HUDEP-2 (cell line): ENCODE results near the gene TP53I13.

ENCODE experiments used
- DNase-seq, 76 experiments: peaks; one replicate each; lab custom pipeline; 2025; ENCODE audit not compliant: unreplicated experiment in 76 of 76; lab: John Stamatoyannopoulos, UW

TP53I13 gene

DNA sequence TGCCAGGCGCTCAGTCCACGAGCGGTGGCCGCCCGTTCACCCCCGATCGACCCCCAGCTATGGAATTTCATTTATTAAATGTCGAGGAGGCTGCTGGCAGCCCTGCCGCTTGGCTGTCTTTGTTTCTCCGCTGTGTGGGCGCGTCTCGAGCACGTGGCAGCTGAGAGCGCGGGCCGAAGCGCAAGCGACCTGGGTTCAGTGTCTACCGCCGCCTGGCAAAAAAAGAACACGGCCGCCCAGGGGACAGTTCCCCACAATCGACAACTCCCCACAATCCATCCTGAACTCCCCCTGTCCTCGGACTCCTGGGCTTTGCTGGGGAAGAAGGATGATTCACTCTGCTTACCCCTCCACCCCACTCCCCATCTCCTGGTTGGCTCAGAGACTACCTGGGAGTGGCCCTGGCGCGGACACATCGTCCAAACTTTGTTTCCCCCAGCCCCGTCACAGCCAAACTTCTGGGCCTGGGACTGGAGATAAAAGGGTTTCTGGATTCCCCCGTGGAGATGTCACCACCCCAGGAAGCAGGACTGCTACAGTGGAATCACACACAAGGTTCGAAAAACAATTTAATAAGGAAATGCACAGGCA is 22.7 kb downstream of the TP53I13 start:
- peak in 45 of 76 experiments; percentile 16 to 77 (median 49) for DNase-seq

- DNase-seq, result peak in 70 of 76 experiments; percentile 13 to 89 (median 67)
These were observed 23.5 kb downstream of the TP53I13 start for GRCh38 chr17:29591737-29592608.

- DNase-seq, result peak in 6 of 76 experiments; percentile 9 to 29 (median 14)
These were observed 24.5 kb downstream of the TP53I13 start, which contains the start of gene ANKRD13B for GRCh38 chr17:29592850-29593551. Gene ANKRD13B, plus strand, starts transcription at chr17:29593132. Its CDS starts 490 bp downstream, at chr17:29593622.

DNA sequence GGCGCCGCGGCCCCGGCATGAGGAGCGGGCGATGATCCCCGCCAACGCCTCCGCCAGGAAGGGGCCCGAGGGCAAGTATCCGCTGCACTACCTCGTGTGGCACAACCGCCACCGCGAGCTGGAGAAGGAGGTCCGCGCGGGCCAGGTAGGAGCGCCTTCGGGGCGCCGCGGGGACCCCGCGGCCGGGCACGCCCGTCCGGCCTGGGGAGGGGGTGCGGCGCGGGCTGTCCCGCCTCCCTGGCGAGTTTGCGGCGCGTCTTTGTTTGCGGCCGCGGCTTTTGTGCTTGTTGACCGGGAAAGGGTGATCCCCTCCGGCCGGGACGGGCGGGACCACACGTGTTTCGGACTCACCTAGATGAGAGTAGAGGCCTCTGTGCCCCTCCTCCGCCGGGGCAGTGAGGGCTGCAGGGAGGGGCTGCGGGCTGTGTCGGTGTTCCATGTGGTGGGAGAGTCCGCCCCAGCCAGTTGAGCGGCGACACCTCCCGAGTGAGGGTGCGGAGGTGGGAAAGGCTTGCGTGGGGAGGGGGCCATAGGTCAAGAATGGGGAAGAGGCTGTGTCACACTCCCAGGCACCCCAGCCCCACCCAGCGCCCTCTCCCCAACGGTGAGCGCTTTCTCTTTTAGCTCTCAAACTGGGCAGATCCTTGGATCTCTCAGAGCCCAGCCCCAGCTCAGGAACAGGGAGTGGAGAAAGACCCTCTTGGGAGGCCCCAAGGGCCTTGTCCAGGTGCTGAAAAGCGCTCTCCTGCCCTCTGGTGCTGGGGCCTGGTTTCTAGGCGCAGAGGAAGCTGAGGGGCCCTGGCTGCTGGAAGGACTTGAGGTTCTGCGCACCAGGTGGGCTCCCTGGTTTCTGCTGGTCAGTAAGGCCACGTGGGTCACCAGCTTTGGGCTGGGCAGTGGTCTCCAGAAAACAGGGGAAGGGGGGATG is 25.4 kb downstream of the TP53I13 start:
- DNase-seq, result peak in 17 of 76 experiments; percentile 6 to 34 (median 14)

GRCh38 chr17:29594519-29595090 is 26.1 kb downstream of the TP53I13 start:
- no peak for DNase-seq

GRCh38 chr17:29595107-29595942 is 26.8 kb downstream of the TP53I13 start:
- DNase-seq, result no peak

- no peak for DNase-seq
These were observed 27.7 kb downstream of the TP53I13 start for GRCh38 chr17:29595943-29596774.

DNA sequence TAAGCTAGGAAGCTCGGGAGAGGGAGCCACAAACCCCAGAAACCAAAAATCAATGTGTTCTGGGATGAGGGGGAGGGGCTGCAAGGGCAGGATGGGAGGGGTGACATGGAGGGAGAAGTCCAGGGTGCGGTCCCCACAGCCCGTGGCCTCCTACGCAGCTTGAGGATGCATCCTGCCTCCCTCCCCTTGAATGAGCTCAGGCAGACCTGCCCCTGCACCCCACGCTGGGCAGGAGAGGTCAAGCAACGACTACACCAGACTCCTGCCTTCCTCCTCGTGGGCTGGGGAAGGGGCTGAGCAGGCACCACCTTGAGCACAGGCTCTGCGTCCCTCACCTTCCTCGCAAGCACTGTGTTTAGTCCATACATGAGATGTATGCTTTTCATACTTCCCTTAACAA is 28.3 kb downstream of the TP53I13 start:
- peak in 2 of 76 experiments; percentile 7 to 36 for DNase-seq

DNA sequence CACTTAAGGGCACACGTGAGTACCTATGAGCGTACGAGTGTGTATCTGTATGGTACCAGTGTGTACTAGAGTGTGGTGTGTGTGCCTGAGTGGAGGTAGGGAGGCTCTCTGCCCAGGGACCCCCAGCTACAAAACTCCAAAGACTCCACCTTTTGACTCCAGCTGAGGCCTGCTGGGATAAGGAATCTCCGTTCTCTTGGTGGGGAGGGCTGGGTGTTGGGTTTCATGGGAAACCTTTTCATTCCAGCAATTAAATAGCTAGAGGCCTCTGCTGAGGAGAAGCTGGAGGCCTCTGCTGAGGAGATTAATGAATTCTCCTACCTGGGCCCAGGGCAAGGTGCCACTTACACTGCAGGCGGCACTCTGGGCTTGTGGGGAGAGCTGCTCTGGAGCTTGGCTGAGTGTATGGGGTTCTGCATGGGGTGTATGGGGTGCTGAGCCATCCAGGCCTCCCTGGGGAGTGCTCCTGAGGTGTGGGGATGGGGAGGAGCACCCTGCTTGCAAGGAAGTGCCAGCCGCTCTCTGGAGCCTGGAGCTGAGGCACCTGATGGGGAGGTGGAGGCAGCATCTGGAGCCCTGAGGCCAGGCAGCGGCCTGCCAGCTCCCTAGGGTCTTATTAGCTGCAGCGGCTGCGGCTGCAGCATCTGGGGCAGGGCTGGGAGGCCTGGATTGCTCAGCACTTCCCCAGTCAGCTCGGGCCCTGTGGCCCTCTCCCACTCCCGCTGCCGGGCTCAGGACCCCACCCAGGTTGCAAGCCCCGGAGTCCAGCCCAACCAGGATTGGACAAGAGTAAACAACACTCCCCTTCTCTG is 29.1 kb downstream of the TP53I13 start:
- no peak for DNase-seq

GRCh38 chr17:29603109-29603674 is 34.7 kb downstream of the TP53I13 start:
- no peak for DNase-seq

- no peak for DNase-seq
These were observed 39.2 kb downstream of the TP53I13 start for GRCh38 chr17:29607557-29608195.

- DNase-seq, result no peak
These were observed 40.5 kb downstream of the TP53I13 start for GRCh38 chr17:29608986-29609385.

DNA sequence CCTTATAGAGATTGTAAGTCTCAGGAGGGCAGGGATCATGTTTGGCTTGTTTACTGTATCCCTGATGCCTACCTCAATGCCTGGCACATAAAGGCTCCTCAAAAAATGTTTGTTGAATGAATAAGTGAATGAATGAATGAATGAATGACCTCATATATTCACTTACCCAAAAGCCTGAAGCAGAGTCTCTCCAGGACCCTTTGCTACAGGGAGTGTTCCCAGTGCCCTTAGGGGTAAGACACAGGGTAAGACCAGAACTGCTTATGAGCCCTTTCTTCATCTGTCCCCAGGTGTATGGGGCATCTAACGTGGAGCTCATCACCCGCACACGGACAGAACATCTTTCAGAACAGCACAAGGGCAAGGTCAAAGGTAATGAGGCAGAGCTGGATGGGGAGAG is 41.9 kb downstream of the TP53I13 start:
- no peak for DNase-seq

DNA sequence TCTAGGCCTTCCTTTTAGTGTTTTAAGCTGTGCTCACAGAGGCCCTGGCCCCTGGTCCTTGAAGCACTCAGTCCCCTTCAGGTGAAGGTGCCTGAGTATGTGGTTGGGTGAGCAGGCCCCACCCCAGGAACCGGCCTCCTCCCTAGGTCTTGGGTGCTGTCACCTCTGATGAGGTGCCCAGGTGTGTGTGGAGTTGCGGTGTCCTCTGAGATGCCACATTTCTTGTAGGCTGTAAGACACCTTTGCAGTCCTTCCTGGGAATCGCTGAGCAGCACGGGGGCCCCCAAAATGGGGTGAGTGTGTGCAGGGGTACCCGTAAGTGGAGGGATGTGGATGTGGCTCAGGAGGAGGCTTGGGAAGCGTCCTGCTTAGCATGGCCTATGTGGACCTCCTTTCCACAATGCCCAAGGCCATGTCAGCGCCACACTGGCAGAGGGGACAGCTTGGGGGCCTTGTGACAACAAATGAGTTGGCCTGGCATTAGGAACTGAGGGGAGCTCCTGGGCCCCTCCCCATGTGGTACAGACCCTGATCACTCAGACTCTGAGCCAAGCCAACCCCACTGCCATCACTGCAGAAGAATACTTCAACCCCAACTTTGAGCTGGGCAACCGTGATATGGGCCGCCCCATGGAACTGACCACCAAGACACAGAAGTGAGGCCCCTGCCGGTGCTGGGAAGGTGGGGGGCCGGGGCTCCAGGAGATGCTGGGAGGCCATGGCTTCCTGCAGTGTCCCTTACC is 43.0 kb downstream of the TP53I13 start:
- no peak for DNase-seq

- no peak for DNase-seq
These were observed 43.5 kb downstream of the TP53I13 start for GRCh38 chr17:29612094-29612403.
